ENCODE measurements around the gene THRA.

DNA sequence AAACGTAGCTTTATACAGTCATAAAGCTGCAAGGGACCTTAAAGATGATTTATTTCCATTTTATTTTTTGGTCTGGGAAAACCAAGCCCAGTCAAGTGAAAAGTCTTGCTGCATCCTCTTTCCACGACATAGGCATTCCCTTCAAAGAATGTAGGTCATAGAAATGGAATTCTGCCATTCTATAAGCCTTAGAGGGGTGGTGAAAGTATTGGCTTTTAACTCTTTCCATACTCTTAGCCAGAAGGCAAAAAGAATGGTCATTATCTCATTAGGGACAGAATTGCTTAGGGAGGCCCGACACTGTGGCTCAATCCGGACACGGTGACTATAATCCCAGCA is 51.1 kb downstream of the THRA start:
- no peak for TF ChIP-seq CTCF (IDR thresholded peaks at IDR 0.05; ENCODE audit: low read depth, low read length, poor library complexity, severe bottlenecking)
- no peak for TF ChIP-seq EZH2phosphoT487 (IDR thresholded peaks at IDR 0.05; ENCODE audit: borderline replicate concordance, low read length)

Data from DOHH2 (cell line).